RWPE1 (cell line): ENCODE measurements around the gene STAG1.
A peak's percentile ranks its signal among the peaks of the same experiment; 100 is the strongest.

Source experiments
- CTCF ChIA-PET: fragments of 350-600 bp; sonication (Branson Sonifier 250); formaldehyde crosslinking; extraction: SDS; loops from one replicate; lab custom pipeline; 2021; lab: Yijun Ruan, JAX
- POLR2A ChIA-PET: fragments of 400-600 bp; formaldehyde crosslinking; extraction: SDS; loops from one replicate; lab custom pipeline; 2020; ENCODE audit warnings: antibody characterized with exemption; ENCODE audit not compliant: low non-redundant PET; lab: Yijun Ruan, JAX
- DNase-seq: peaks from one replicate; pipeline ENCODE4 v3.0.0; 2012; ENCODE audit warnings: low spot score
- H3K27ac ChIP-seq: fragments of 450-650 bp; 2 replicates; pipeline ENCODE4 v1.5.1; 2017
- TF ChIP-seq, protein P1 (sequence below): fragments of 450-650 bp; conservative IDR thresholded peaks from 2 replicates; pipeline ENCODE4 v1.5.1; 2017; ENCODE audit warnings: low read depth, mild to moderate bottlenecking

Gene STAG1

DNA sequence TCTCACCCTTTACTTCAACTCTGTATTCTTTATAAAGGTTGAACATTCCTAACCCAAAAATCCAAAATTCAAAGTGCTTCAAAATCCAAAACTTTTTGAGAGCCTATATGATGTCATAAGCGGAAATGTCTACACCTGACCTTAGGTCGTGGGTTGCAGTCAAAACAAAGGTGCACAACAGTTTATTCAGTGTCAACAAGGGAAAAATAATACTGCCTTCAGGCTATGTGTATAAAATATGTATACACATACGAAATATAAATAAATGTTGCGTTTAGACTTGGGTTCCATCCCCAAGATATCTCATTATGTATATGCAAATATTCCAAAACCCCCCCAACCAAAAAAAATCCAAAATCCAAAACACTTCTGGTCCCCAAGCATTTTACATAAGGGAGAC, 90.9 kb downstream of the STAG1 start:
- no peak overlapping the region for H3K27ac ChIP-seq
- DNase-seq, result no peak
- ChIA-PET POLR2A (no interaction called here), CTCF (no interaction called here)
- TF ChIP-seq, protein P1, sequence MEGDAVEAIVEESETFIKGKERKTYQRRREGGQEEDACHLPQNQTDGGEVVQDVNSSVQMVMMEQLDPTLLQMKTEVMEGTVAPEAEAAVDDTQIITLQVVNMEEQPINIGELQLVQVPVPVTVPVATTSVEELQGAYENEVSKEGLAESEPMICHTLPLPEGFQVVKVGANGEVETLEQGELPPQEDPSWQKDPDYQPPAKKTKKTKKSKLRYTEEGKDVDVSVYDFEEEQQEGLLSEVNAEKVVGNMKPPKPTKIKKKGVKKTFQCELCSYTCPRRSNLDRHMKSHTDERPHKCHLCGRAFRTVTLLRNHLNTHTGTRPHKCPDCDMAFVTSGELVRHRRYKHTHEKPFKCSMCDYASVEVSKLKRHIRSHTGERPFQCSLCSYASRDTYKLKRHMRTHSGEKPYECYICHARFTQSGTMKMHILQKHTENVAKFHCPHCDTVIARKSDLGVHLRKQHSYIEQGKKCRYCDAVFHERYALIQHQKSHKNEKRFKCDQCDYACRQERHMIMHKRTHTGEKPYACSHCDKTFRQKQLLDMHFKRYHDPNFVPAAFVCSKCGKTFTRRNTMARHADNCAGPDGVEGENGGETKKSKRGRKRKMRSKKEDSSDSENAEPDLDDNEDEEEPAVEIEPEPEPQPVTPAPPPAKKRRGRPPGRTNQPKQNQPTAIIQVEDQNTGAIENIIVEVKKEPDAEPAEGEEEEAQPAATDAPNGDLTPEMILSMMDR, result no peak

- H3K27ac ChIP-seq, result no peak overlapping the region
- ChIA-PET POLR2A (no interaction called here), CTCF (interaction anchor here (0.7 kb wide), 2 partner anchors 32 to 118 kb away, joined by 5 to 7 read pairs; no protein-coding TSS in a partner anchor)
- TF ChIP-seq, protein P1, result no peak
- no peak for DNase-seq
Measured at GRCh38 chr3:136658946-136659682, 93.1 kb downstream of the STAG1 start.

GRCh38 chr3:136657526-136657925, 94.7 kb downstream of the STAG1 start:
- H3K27ac ChIP-seq, result 0 out of 2 replicates have a peak overlapping the region, but pooled peaks have one; percentile 28
- POLR2A ChIA-PET, result no interaction called here
- TF ChIP-seq, protein P1, result no peak
- DNase-seq, result no peak
- CTCF ChIA-PET, result interaction anchor here (0.6 kb wide), 2 partner anchors 75 to 95 kb away, joined by 4 to 9 read pairs; no protein-coding TSS in a partner anchor

- POLR2A ChIA-PET, result no interaction called here
- DNase-seq, result no peak
- TF ChIP-seq, protein P1, result no peak
- H3K27ac ChIP-seq, result no peak overlapping the region
- CTCF ChIA-PET, result no interaction called here
Measured at GRCh38 chr3:136653628-136654027, 98.5 kb downstream of the STAG1 start.

- ChIA-PET POLR2A (no interaction called here), CTCF (interaction anchor here (0.6 kb wide), 1 partner anchor 233 kb away, joined by 3 read pairs; no protein-coding TSS in a partner anchor)
- TF ChIP-seq, protein P1, result no peak
- no peak for DNase-seq
- H3K27ac ChIP-seq, result no peak overlapping the region
Measured at GRCh38 chr3:136651581-136651980, 100.6 kb downstream of the STAG1 start.

- TF ChIP-seq, protein P1, result no peak
- CTCF ChIA-PET, result no interaction called here
Measured at GRCh38 chr3:136650461-136650860, 101.7 kb downstream of the STAG1 start.

More at GRCh38 chr3:136650461-136650860, 101.7 kb downstream of the STAG1 start:
- DNase-seq, result no peak
- POLR2A ChIA-PET, result no interaction called here
- H3K27ac ChIP-seq, result no peak overlapping the region
